IMR-90 (cell line): ENCODE data around the gene DPH2. TPM values are rescaled to one million over a fixed set of nuclear protein-coding genes. Genes with fewer than 3 reads are reported as not detected.
A peak's percentile ranks its signal among the peaks of the same experiment; 100 is the strongest.

Experiments used
- ATAC-seq: fragments of 200-7000 bp; cut with Tn5 transposase; 2 replicates; pipeline ENCODE4 v1.9.1; 2020; ENCODE audit warnings: low read depth, mild to moderate bottlenecking, moderate library complexity
- BruUV-seq: library from RNA; stranded (reverse); fragments of 400-500 nt; replicated peaks from 2 replicates; lab custom pipeline; 2021; lab: Mats Ljungman, UMichigan
- CTCF ChIA-PET: fragments of 300-600 bp; formaldehyde crosslinking; extraction: SDS; loops from one replicate; lab custom pipeline; 2021; ENCODE audit warnings: antibody characterized with exemption; lab: Yijun Ruan, JAX
- POLR2A ChIA-PET: fragments of 300-600 bp; sonication (Branson Sonifier 250); formaldehyde crosslinking; loops from one replicate; lab custom pipeline; 2022; ENCODE audit warnings: antibody characterized with exemption; ENCODE audit not compliant: unreplicated experiment; lab: Charles Lee
- DNase-seq: peaks from one replicate; pipeline ENCODE4 v3.0.0; 2013
- H2AFZ ChIP-seq: replicated peaks from 2 replicates; pipeline ENCODE3; 2013; ENCODE audit warnings: low read length, mild to moderate bottlenecking; ENCODE audit not compliant: poor library complexity
- H2AK5ac ChIP-seq: 2 replicates; pipeline ENCODE4 v1.6.1; 2013; ENCODE audit warnings: low read depth, low read length, inconsistent platforms
- H2AK9ac ChIP-seq: replicated peaks from 2 replicates; pipeline ENCODE3; 2013; ENCODE audit warnings: mild to moderate bottlenecking, low read depth, low read length, moderate library complexity; ENCODE audit not compliant: poor library complexity
- H2BK120ac ChIP-seq: 2 replicates; pipeline ENCODE4 v1.6.1; 2013; ENCODE audit warnings: low read depth, low read length, inconsistent platforms
- H2BK15ac ChIP-seq: 3 replicates; pipeline ENCODE4 v1.6.1; 2013; ENCODE audit warnings: low read depth, low read length, inconsistent platforms
- H2BK20ac ChIP-seq: 2 replicates; pipeline ENCODE4 v1.6.1; 2013; ENCODE audit warnings: low read depth, mild to moderate bottlenecking, inconsistent platforms, low read length, moderate library complexity
- H2BK5ac ChIP-seq: 2 replicates; pipeline ENCODE4 v1.6.1; 2013; ENCODE audit warnings: mild to moderate bottlenecking, low read depth, low read length, inconsistent platforms; ENCODE audit not compliant: poor library complexity, severe bottlenecking
- H3K14ac ChIP-seq: replicated peaks from 2 replicates; pipeline ENCODE4 v1.6.1; 2013; ENCODE audit warnings: low read depth, low read length, inconsistent platforms
- H3K18ac ChIP-seq: 2 replicates; pipeline ENCODE4 v1.6.1; 2013; ENCODE audit warnings: low read depth, low read length, control low read depth
- H3K23ac ChIP-seq: 2 replicates; pipeline ENCODE4 v1.6.1; 2013; ENCODE audit warnings: low read depth, low read length, inconsistent platforms
- H3K27ac ChIP-seq: 2 replicates; pipeline ENCODE4 v1.5.1; 2013; ENCODE audit warnings: mild to moderate bottlenecking, control low read depth, low read length; ENCODE audit not compliant: insufficient read depth
- H3K27me3 ChIP-seq: 2 replicates; pipeline ENCODE4 v1.6.1; 2013; ENCODE audit warnings: low read length; ENCODE audit not compliant: control insufficient read depth, insufficient read depth
- H3K36me3 ChIP-seq: 2 replicates; pipeline ENCODE4 v1.6.1; 2013; ENCODE audit warnings: low read length, mixed read lengths; ENCODE audit not compliant: control insufficient read depth, insufficient read depth
- H3K4ac ChIP-seq: 2 replicates; pipeline ENCODE4 v1.6.1; 2013; ENCODE audit warnings: low read depth, low read length, inconsistent platforms
- H3K4me1 ChIP-seq: 2 replicates; pipeline ENCODE4 v1.6.1; 2013; ENCODE audit warnings: low read length, mixed read lengths; ENCODE audit not compliant: control insufficient read depth, insufficient read depth
- H3K4me2 ChIP-seq: 2 replicates; pipeline ENCODE4 v1.6.1; 2013; ENCODE audit warnings: low read depth, mild to moderate bottlenecking, control low read depth, low read length, moderate library complexity
- H3K4me3 ChIP-seq: 2 replicates; pipeline ENCODE4 v1.5.1; 2013; ENCODE audit warnings: low read depth, mild to moderate bottlenecking, control low read depth, low read length, moderate library complexity; ENCODE audit not compliant: insufficient read depth
- H3K56ac ChIP-seq: 2 replicates; pipeline ENCODE4 v1.6.1; 2013; ENCODE audit warnings: low read length, inconsistent platforms; ENCODE audit not compliant: insufficient read depth; ENCODE audit errors: extremely low read depth
- H3K79me1 ChIP-seq, 2 experiments: 2 replicates each; pipeline ENCODE4 v1.6.1; 2013; ENCODE audit warnings: low read length in 2 of 2, inconsistent platforms in 1 of 2, low read depth in 1 of 2
- H3K9ac ChIP-seq: 2 replicates; pipeline ENCODE4 v1.6.1; 2013; ENCODE audit warnings: low read depth, low read length, control low read depth
- H3K9me1 ChIP-seq: 2 replicates; pipeline ENCODE4 v1.6.1; 2013; ENCODE audit warnings: low read length, inconsistent platforms; ENCODE audit not compliant: insufficient read depth
- H3K9me3 ChIP-seq: 2 replicates; pipeline ENCODE4 v1.6.1; 2013; ENCODE audit warnings: low read length; ENCODE audit not compliant: control insufficient read depth, insufficient read depth
- H4K20me1 ChIP-seq: 2 replicates; pipeline ENCODE4 v1.6.1; 2013; ENCODE audit warnings: low read length, inconsistent platforms; ENCODE audit not compliant: insufficient read depth
- H4K5ac ChIP-seq: 2 replicates; pipeline ENCODE4 v1.6.1; 2013; ENCODE audit warnings: mild to moderate bottlenecking, low read depth, low read length, control low read depth
- H4K8ac ChIP-seq, 2 experiments: 2 replicates each; pipeline ENCODE4 v1.6.1; 2013; ENCODE audit warnings: low read depth in 2 of 2, low read length in 2 of 2, control low read depth in 1 of 2, inconsistent platforms in 1 of 2
- H4K91ac ChIP-seq: 2 replicates; pipeline ENCODE4 v1.6.1; 2013; ENCODE audit warnings: low read depth, low read length, inconsistent platforms; ENCODE audit not compliant: insufficient read depth
- BHLHE40 ChIP-seq: fragments of 150-350 bp; IDR thresholded peaks from 2 replicates; pipeline ENCODE4 v1.6.1; 2016; ENCODE audit warnings: mild to moderate bottlenecking, low read depth, low read length
- CEBPB ChIP-seq: IDR thresholded peaks from 2 replicates; pipeline ENCODE4 v1.6.1; 2012; ENCODE audit warnings: low read depth, low read length, improper control_type of control experiment
- CHD1 ChIP-seq: IDR thresholded peaks from 2 replicates; pipeline ENCODE4 v1.6.1; 2012; ENCODE audit warnings: low read depth, low read length, improper control_type of control experiment
- CTCF ChIP-seq: conservative IDR thresholded peaks from 2 replicates; pipeline ENCODE4 v1.5.1; 2012; ENCODE audit warnings: mild to moderate bottlenecking, low read depth, low read length, improper control_type of control experiment
- ELK1 ChIP-seq: fragments of 150-350 bp; IDR thresholded peaks from 2 replicates; pipeline ENCODE4 v1.6.1; 2016; ENCODE audit warnings: low read depth, mild to moderate bottlenecking, low read length, moderate library complexity, borderline replicate concordance
- FOS ChIP-seq: fragments of 150-350 bp; IDR thresholded peaks from 2 replicates; pipeline ENCODE4 v1.6.1; 2016; ENCODE audit warnings: low read depth, low read length
- MAFK ChIP-seq: IDR thresholded peaks from 2 replicates; pipeline ENCODE4 v1.6.1; 2012; ENCODE audit warnings: low read depth, low read length, improper control_type of control experiment
- MAZ ChIP-seq: IDR thresholded peaks from 2 replicates; pipeline ENCODE4 v1.6.1; 2012; ENCODE audit warnings: low read depth, mild to moderate bottlenecking, low read length, improper control_type of control experiment, moderate library complexity, borderline replicate concordance
- MXI1 ChIP-seq: IDR thresholded peaks from 2 replicates; pipeline ENCODE4 v1.6.1; 2012; ENCODE audit warnings: low read depth, mild to moderate bottlenecking, low read length, moderate library complexity, borderline replicate concordance
- NFE2L2 ChIP-seq: fragments of 150-350 bp; IDR thresholded peaks from 2 replicates; pipeline ENCODE4 v1.6.1; 2016; ENCODE audit warnings: low read depth, mild to moderate bottlenecking, low read length
- POLR2A ChIP-seq: IDR thresholded peaks from 2 replicates; pipeline ENCODE4 v1.6.1; 2012; ENCODE audit warnings: mild to moderate bottlenecking, low read depth, low read length
- RAD21 ChIP-seq: IDR thresholded peaks from 2 replicates; pipeline ENCODE4 v1.6.1; 2012; ENCODE audit warnings: low read length, improper control_type of control experiment
- RCOR1 ChIP-seq: IDR thresholded peaks from 2 replicates; pipeline ENCODE4 v1.6.1; 2012; ENCODE audit warnings: mild to moderate bottlenecking, low read length, improper control_type of control experiment; ENCODE audit not compliant: insufficient replicate concordance
- RFX5 ChIP-seq: IDR thresholded peaks from 2 replicates; pipeline ENCODE4 v1.8.0; 2012; ENCODE audit warnings: low read depth, mild to moderate bottlenecking, low read length, moderate library complexity
- SMC3 ChIP-seq: fragments of 150-350 bp; IDR thresholded peaks from 2 replicates; pipeline ENCODE4 v1.6.1; 2016; ENCODE audit warnings: low read depth, mild to moderate bottlenecking, antibody characterized with exemption, low read length, moderate library complexity
- USF2 ChIP-seq: fragments of 150-350 bp; IDR thresholded peaks from 2 replicates; pipeline ENCODE4 v1.6.1; 2017; ENCODE audit warnings: mild to moderate bottlenecking, antibody characterized with exemption, low read length, low read depth
- WGBS, 2 experiments: methylation state at CpG; one replicate each; pipeline versions ENCODE4 v1.1.5 to v1.1.7; 2013; ENCODE audit warnings: missing lambda C conversion rate in 2 of 2; ENCODE audit not compliant: insufficient read length in 1 of 2; ENCODE audit errors: extremely low coverage in 2 of 2; 5-methylcytosine and 5-hydroxymethylcytosine counted together
- dilution Hi-C: fragments of 300-500 bp; cut with HindIII; formaldehyde crosslinking; loops from one replicate; pipeline ENCODE4 v1.14.3; 2018; ENCODE audit warnings: low sequenced_read_pairs; ENCODE audit not compliant: unreplicated experiment
- in situ Hi-C: fragments of 300-500 bp; cut with MboI; formaldehyde crosslinking; loops from 3 replicates; pipeline ENCODE4 v1.14.3; 2019; ENCODE audit warnings: low sequenced_read_pairs, inconsistent platforms, mixed read lengths
- intact Hi-C: fragments of 100-400 bp; cut with micrococcal nuclease; formaldehyde crosslinking; loops from 2 replicates; pipeline ENCODE4 v1.10.0; 2022
- polyA plus RNA-seq, 3 experiments: library from polyadenylated mRNA; depleted of rRNA; stranded (reverse); fragments of >200 nt; gene quantifications; 2 replicates each; pipeline ENCODE4 v1.2.3, GENCODE V29; 2012; ENCODE audit warnings: low replicate concordance in 1 of 3
- total RNA-seq: library from RNA; depleted of rRNA; stranded (reverse); fragments of >200 nt; gene quantifications from 2 replicates; pipeline ENCODE4 v1.2.3, GENCODE V29; 2012

Gene DPH2
- total and polyA plus RNA-seq, 2 of the 4 experiments (the other 2 are of a cell fraction) = 21.0 to 32.2 TPM

GRCh38 chr1:44002165-44002564 is 32.4 kb downstream of the DPH2 start:
- intact Hi-C loops = loop anchor here (10.0 kb wide), 1 partner anchor 313 kb away; no protein-coding TSS in a partner anchor
- H3K14ac ChIP-seq = no peak overlapping the region
- ChIA-PET POLR2A (no interaction called here), CTCF (no interaction called here)
- H3K4me2 ChIP-seq = no peak overlapping the region
- no peaks in the 10 kb centered on the region for H3K27me3 ChIP-seq
- H4K5ac ChIP-seq = no peak overlapping the region
- DNase-seq (no peak), ATAC-seq (no peak)
- no peak overlapping the region for H2BK20ac ChIP-seq
- in situ Hi-C loops = no loop called here
- no peak overlapping the region for H2AFZ ChIP-seq
- H3K9me3 ChIP-seq = no peaks in the 10 kb centered on the region
- no peaks in the 10 kb centered on the region for H3K79me1 ChIP-seq
- H3K4me3 ChIP-seq = no peak overlapping the region
- H2BK120ac ChIP-seq = no peak overlapping the region
- WGBS, 2 experiments = 86% methylated on average over 3 of the region's 8 CpGs; no CpG with 5 or more reads in 1 of the 2 experiments
- H3K4me1 ChIP-seq = no peaks in the 10 kb centered on the region; the same call in 1 of the 2 replicates
- no peak overlapping the region for H4K91ac ChIP-seq
- H3K36me3 ChIP-seq = peaks cover 24% of the 10 kb centered on the region; the same call in 1 of the 2 replicates
- no peak overlapping the region for H4K8ac ChIP-seq
- no peak overlapping the region for H2BK5ac ChIP-seq
- no peak overlapping the region for H2BK15ac ChIP-seq
- no TSS peak for BruUV-seq
- dilution Hi-C loops = no loop called here
- no peak overlapping the region for H3K9ac ChIP-seq
- no peak overlapping the region for H3K18ac ChIP-seq
- no peak overlapping the region for H3K27ac ChIP-seq
- no peak overlapping the region for H3K56ac ChIP-seq
- no peak overlapping the region for H2AK5ac ChIP-seq
- no peaks in the 10 kb centered on the region for H3K9me1 ChIP-seq
- H2AK9ac ChIP-seq = peak overlapping the region; percentile 57
- no peak overlapping the region for H3K23ac ChIP-seq
- H3K4ac ChIP-seq = no peak overlapping the region
- TF ChIP-seq BHLHE40 (no peak), MAZ (no peak), MAFK (no peak), RCOR1 (no peak), RAD21 (no peak), SMC3 (no peak), CEBPB (no peak), RFX5 (no peak), CHD1 (no peak), USF2 (no peak), CTCF (no peak), ELK1 (no peak), POLR2A (no peak), MXI1 (no peak), NFE2L2 (no peak), FOS (no peak)
- H4K20me1 ChIP-seq = no peaks in the 10 kb centered on the region
